ENCODE data around the gene JMJD4. TPM values are rescaled to one million over a fixed set of nuclear protein-coding genes. Genes with fewer than 3 reads are reported as not detected.

Gene JMJD4
- polyA plus RNA-seq, 1 donor (not counting 4 experiments of a cell fraction or from before 2014, with no cell fraction given): 19.5 TPM

DNA sequence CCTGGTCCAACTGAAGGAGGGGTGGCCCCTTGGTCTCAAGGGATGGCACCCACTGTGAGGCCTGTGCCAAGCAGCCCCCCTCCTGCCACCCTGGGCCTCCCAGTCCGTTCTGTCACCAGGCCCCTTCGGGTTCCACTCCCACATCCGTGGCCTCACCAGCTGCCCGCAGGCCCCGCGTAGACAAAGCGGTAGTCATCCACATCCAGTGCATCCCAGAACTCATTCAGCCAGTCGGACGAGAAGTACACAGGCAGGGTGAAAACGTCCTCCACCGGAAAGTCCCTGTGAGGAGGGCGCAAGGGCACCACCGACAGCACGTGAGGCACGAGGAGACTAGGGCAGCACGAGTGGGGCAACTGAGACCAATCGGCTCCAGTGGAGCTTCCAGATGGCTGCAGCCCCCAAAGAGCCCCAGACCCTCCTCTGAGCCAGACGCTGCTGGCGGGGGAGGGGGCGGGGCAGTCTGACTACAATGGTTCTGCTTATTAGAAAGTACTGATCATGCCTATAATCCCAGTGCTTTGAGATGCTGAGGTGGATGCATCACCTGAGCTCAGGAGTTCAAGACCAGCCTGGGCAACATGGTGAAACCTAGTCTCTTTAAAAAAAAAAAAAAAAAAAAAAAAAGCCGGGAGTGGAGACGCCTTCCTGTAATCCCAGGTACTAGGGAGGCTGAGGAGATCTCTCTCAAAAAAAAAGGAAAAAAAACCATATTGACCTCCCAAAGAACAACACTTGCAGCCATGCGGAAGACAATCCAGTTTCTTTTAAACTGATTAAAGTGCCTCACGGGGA lies 1.2 kb downstream of the JMJD4 start:
- peak overlapping the region; percentile 81 for H3K27ac ChIP-seq (ENCODE audit: control insufficient read depth, insufficient read depth, low read length)
- peaks cover 3% of the 10 kb centered on the region for H4K20me1 ChIP-seq (ENCODE audit: control insufficient read depth, extremely low read depth, insufficient read depth, low read length)
- H3K9me1 ChIP-seq (ENCODE audit: control insufficient read depth, extremely low read depth, insufficient read depth, low read length): no peaks in the 10 kb centered on the region
- TF ChIP-seq EZH2 (IDR thresholded peaks at IDR 0.05; ENCODE audit: low read length): no peak
- TF ChIP-seq, protein P1, sequence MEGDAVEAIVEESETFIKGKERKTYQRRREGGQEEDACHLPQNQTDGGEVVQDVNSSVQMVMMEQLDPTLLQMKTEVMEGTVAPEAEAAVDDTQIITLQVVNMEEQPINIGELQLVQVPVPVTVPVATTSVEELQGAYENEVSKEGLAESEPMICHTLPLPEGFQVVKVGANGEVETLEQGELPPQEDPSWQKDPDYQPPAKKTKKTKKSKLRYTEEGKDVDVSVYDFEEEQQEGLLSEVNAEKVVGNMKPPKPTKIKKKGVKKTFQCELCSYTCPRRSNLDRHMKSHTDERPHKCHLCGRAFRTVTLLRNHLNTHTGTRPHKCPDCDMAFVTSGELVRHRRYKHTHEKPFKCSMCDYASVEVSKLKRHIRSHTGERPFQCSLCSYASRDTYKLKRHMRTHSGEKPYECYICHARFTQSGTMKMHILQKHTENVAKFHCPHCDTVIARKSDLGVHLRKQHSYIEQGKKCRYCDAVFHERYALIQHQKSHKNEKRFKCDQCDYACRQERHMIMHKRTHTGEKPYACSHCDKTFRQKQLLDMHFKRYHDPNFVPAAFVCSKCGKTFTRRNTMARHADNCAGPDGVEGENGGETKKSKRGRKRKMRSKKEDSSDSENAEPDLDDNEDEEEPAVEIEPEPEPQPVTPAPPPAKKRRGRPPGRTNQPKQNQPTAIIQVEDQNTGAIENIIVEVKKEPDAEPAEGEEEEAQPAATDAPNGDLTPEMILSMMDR (optimal IDR thresholded peaks at IDR 0.05 in 1 of 3, IDR thresholded peaks at IDR 0.05 in 1 of 3, conservative IDR thresholded peaks at IDR 0.05 in 1 of 3; ENCODE audit: extremely low read depth in 1 of 3, insufficient read depth in 2 of 3, low read length in 3 of 3): no peak
- H3K4me3 ChIP-seq (ENCODE audit: control insufficient read depth in 2 of 3, extremely low read depth in 1 of 3, insufficient read depth in 2 of 3, low read depth in 1 of 3, low read length in 3 of 3): peak overlapping the region; percentile 69 to 94 (median 78)
- H3K4me2 ChIP-seq (ENCODE audit: control insufficient read depth, extremely low read depth, insufficient read depth, low read depth, low read length): peak overlapping the region; percentile 97
- peak overlapping the region; percentile 78 for H2AFZ ChIP-seq (ENCODE audit: control insufficient read depth, low read length)
- H3K36me3 ChIP-seq (ENCODE audit: control insufficient read depth in 2 of 2, extremely low read depth in 1 of 2, insufficient read depth in 2 of 2, low read length in 2 of 2): peaks cover 13 to 15% of the 10 kb centered on the region in 2 experiments
- no peak for FAIRE-seq
- dilution Hi-C loops (cut with MboI; ENCODE audit: extremely low pct_ligation_motif_present, low sequenced_read_pairs): no loop called here
- no peaks in the 10 kb centered on the region for H3K9me3 ChIP-seq (ENCODE audit: control insufficient read depth, low read depth, low read length)
- H3K79me2 ChIP-seq (ENCODE audit: control insufficient read depth, insufficient read depth, low read length): peaks cover 59% of the 10 kb centered on the region
- no peaks in the 10 kb centered on the region for H3K27me3 ChIP-seq (ENCODE audit: control insufficient read depth, extremely low read depth, insufficient read depth, low read length)
- H3K4me1 ChIP-seq (ENCODE audit: control insufficient read depth, extremely low read depth, insufficient read depth, low read length): peaks cover 18% of the 10 kb centered on the region
- DNase-seq (ENCODE audit: low read depth, low spot score): no peak
- peak overlapping the region; percentile 86 for H3K9ac ChIP-seq (ENCODE audit: control insufficient read depth, extremely low read depth, insufficient read depth, low read length)

DNA sequence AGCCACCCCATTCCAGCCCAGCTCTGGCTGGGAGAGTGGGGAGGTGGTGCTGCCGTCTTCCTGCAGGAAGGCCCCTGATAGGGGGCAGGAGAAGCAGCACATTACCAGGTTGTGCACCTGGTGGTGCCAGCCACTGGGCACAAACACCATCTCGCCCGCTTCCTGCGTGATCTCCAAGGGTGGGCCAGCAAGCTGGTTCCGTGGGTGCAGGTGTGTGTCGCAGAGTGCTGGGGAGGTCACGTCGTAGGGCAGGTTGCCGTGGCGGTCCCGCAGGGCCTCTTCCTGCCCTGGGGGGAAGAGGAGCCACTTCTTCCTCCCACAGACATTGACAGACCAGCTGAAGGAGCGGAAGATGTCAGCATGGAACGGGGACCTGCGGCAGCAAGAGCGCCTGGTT lies 1.8 kb downstream of the JMJD4 start:
- dilution Hi-C loops (cut with MboI; ENCODE audit: extremely low pct_ligation_motif_present, low sequenced_read_pairs): no loop called here
- Histone ChIP-seq H3K79me2 (ENCODE audit: control insufficient read depth, insufficient read depth, low read length) (peaks cover 52% of the 10 kb centered on the region), H3K4me2 (ENCODE audit: control insufficient read depth, extremely low read depth, insufficient read depth, low read depth, low read length) (peak overlapping the region; percentile 97), H3K27me3 (ENCODE audit: control insufficient read depth, extremely low read depth, insufficient read depth, low read length) (no peaks in the 10 kb centered on the region), H3K4me1 (ENCODE audit: control insufficient read depth, extremely low read depth, insufficient read depth, low read length) (peaks cover 24% of the 10 kb centered on the region), H3K9ac (ENCODE audit: control insufficient read depth, extremely low read depth, insufficient read depth, low read length) (peak overlapping the region; percentile 86), H4K20me1 (ENCODE audit: control insufficient read depth, extremely low read depth, insufficient read depth, low read length) (peaks cover 3% of the 10 kb centered on the region), H3K27ac (ENCODE audit: control insufficient read depth, insufficient read depth, low read length) (no peak overlapping the region), H3K9me3 (ENCODE audit: control insufficient read depth, low read depth, low read length) (no peaks in the 10 kb centered on the region), H3K4me3 (ENCODE audit: control insufficient read depth in 2 of 3, extremely low read depth in 1 of 3, insufficient read depth in 2 of 3, low read depth in 1 of 3, low read length in 3 of 3) (no peak overlapping the region), H3K36me3 (ENCODE audit: control insufficient read depth in 2 of 2, extremely low read depth in 1 of 2, insufficient read depth in 2 of 2, low read length in 2 of 2) (peaks cover 13 to 15% of the 10 kb centered on the region in 2 experiments), H3K9me1 (ENCODE audit: control insufficient read depth, extremely low read depth, insufficient read depth, low read length) (no peaks in the 10 kb centered on the region), H2AFZ (ENCODE audit: control insufficient read depth, low read length) (no peak overlapping the region)
- TF ChIP-seq EZH2 (IDR thresholded peaks at IDR 0.05; ENCODE audit: low read length): no peak
- FAIRE-seq (no peak), DNase-seq (ENCODE audit: low read depth, low spot score) (no peak)
